HCT116 (cell line): ENCODE data around the gene DPPA3. TPM values are rescaled to one million over a fixed set of nuclear protein-coding genes. Genes with fewer than 3 reads are reported as not detected.

ENCODE experiments used
- ATAC-seq: fragments of 200-7000 bp; cut with Tn5 transposase; 2 replicates; pipeline ENCODE4 v1.9.1; 2020; ENCODE audit warnings: mild to moderate bottlenecking, moderate library complexity
- BruUV-seq: library from RNA; stranded (reverse); fragments of 400-500 nt; replicated peaks from 2 replicates; lab custom pipeline; 2021; lab: Mats Ljungman, UMichigan
- CTCF ChIA-PET: fragments of 300-600 bp; sonication (Branson Sonifier 250); formaldehyde crosslinking; loops from one replicate; lab custom pipeline; 2021; ENCODE audit warnings: antibody characterized with exemption; lab: Charles Lee
- POLR2A ChIA-PET: fragments of 300-600, 350-600 bp; sonication (Branson Sonifier 250); formaldehyde crosslinking; loops from one replicate; lab custom pipeline; 2021; ENCODE audit warnings: antibody characterized with exemption; lab: Charles Lee
- RAD21 ChIA-PET, 2 experiments: fragments of 300-600 bp; sonication (Branson Sonifier 250); formaldehyde crosslinking; loops; one replicate each; lab custom pipeline; 2023; ENCODE audit warnings: low total read pairs in 2 of 2; ENCODE audit not compliant: uncharacterized antibody in 2 of 2, unreplicated experiment in 2 of 2, low non-redundant PET in 1 of 2; lab: Charles Lee
- DNase-seq: peaks from one replicate; pipeline ENCODE4 v3.0.0-alpha.2; 2010; ENCODE audit warnings: low read depth, low spot score
- H2AFZ ChIP-seq: fragments of 200-600 bp; shearing (Covaris generic), sonication (generic); 2 replicates; pipeline ENCODE4 v1.6.1; 2017; ENCODE audit warnings: low read depth, mixed run types, mixed read lengths, antibody characterized with exemption, low read length; ENCODE audit not compliant: poor library complexity, severe bottlenecking
- H3K27ac ChIP-seq: 2 replicates; pipeline ENCODE4 v1.5.1; 2012; ENCODE audit warnings: low read depth, low read length
- H3K27me3 ChIP-seq: fragments of 200-600 bp; sonication (generic); 2 replicates; pipeline ENCODE4 v1.6.1; 2016; ENCODE audit warnings: mixed run types, low read length, mixed read lengths; ENCODE audit not compliant: insufficient read depth
- H3K36me3 ChIP-seq, 2 experiments: fragments of 200-500 bp in 1 of 2; fragments of 200-600 bp in 1 of 2; sonication (Bioruptor generic) in 1 of 2; sonication (generic) in 1 of 2; 2 replicates each; pipeline versions ENCODE4 v1.5.1 to v1.6.1; 2014 to 2016; ENCODE audit warnings: low read length in 2 of 2, inconsistent platforms in 1 of 2, mixed read lengths in 1 of 2, mixed run types in 1 of 2; ENCODE audit not compliant: insufficient read depth in 2 of 2, control insufficient read depth in 1 of 2
- H3K4me1 ChIP-seq, 2 experiments: fragments of 200-600 bp in 1 of 2; sonication (generic) in 1 of 2; 2 replicates each; pipeline versions ENCODE4 v1.5.1 to v1.6.1; 2012 to 2017; ENCODE audit warnings: low read length in 2 of 2, inconsistent platforms in 1 of 2, mild to moderate bottlenecking in 1 of 2, mixed read lengths in 1 of 2, mixed run types in 1 of 2, moderate library complexity in 1 of 2; ENCODE audit not compliant: insufficient read depth in 2 of 2, control insufficient read depth in 1 of 2
- H3K4me2 ChIP-seq: fragments of 200-600 bp; sonication (generic); 2 replicates; pipeline ENCODE4 v1.6.1; 2017; ENCODE audit warnings: mixed run types, low read length, mixed read lengths
- H3K4me3 ChIP-seq, 2 experiments: fragments of 200-600 bp in 1 of 2; sonication (generic) in 1 of 2; replicated peaks in 1 of 2; 2 replicates each; pipeline ENCODE4 v1.5.1; 2011 to 2016; ENCODE audit warnings: low read length in 2 of 2, control low read depth in 1 of 2, low read depth in 1 of 2, mild to moderate bottlenecking in 1 of 2, mixed read lengths in 1 of 2, mixed run types in 1 of 2
- H3K79me2 ChIP-seq: fragments of 200-600 bp; sonication (generic); 2 replicates; pipeline ENCODE4 v1.6.1; 2017; ENCODE audit warnings: mild to moderate bottlenecking, mixed run types, low read length, moderate library complexity, mixed read lengths; ENCODE audit not compliant: insufficient read depth
- H3K9ac ChIP-seq: fragments of 200-600 bp; sonication (generic); 2 replicates; pipeline ENCODE4 v1.6.1; 2016; ENCODE audit warnings: low read length, mixed read lengths
- H3K9me2 ChIP-seq: fragments of 200-600 bp; sonication (generic), shearing (Covaris generic); 2 replicates; pipeline ENCODE4 v1.6.1; 2017; ENCODE audit warnings: mixed run types, mild to moderate bottlenecking, moderate library complexity; ENCODE audit not compliant: insufficient read depth
- H3K9me3 ChIP-seq, 2 experiments: fragments of 200-500 bp in 1 of 2; fragments of 200-600 bp in 1 of 2; sonication (Bioruptor generic) in 1 of 2; sonication (generic) in 1 of 2; 2 replicates each; pipeline ENCODE4 v1.6.1; 2014 to 2017; ENCODE audit warnings: low read length in 2 of 2, mixed read lengths in 2 of 2, inconsistent platforms in 1 of 2, low read depth in 1 of 2, mild to moderate bottlenecking in 1 of 2, mixed run types in 1 of 2, moderate library complexity in 1 of 2; ENCODE audit not compliant: control insufficient read depth in 1 of 2, insufficient read depth in 1 of 2
- H4K20me1 ChIP-seq: fragments of 200-600 bp; sonication (generic), shearing (Covaris generic); 2 replicates; pipeline ENCODE4 v1.6.1; 2017; ENCODE audit warnings: mixed run types, mild to moderate bottlenecking, moderate library complexity; ENCODE audit not compliant: insufficient read depth
- CBX3 ChIP-seq: IDR thresholded peaks from 2 replicates; pipeline ENCODE4 v1.6.1; 2012; ENCODE audit warnings: low read depth
- CEBPB ChIP-seq: IDR thresholded peaks from 2 replicates; pipeline ENCODE4 v1.6.1; 2012; ENCODE audit warnings: low read depth
- EGR1 ChIP-seq: IDR thresholded peaks from 2 replicates; pipeline ENCODE4 v1.6.1; 2012; ENCODE audit warnings: low read depth
- ELF1 ChIP-seq: IDR thresholded peaks from 2 replicates; pipeline ENCODE4 v1.6.1; 2012; ENCODE audit warnings: low read depth, borderline replicate concordance
- EZH2 ChIP-seq: fragments of 200-600 bp; sonication (generic); IDR thresholded peaks from 2 replicates; pipeline ENCODE4 v1.6.1; 2017; ENCODE audit warnings: antibody characterized with exemption, mixed run types
- EZH2phosphoT487 ChIP-seq: fragments of 200-600 bp; IDR thresholded peaks from 2 replicates; pipeline ENCODE4 v1.6.1; 2018; ENCODE audit warnings: antibody characterized with exemption, borderline replicate concordance
- JUND ChIP-seq: IDR thresholded peaks from 2 replicates; pipeline ENCODE4 v1.6.1; 2012
- POLR2A ChIP-seq: IDR thresholded peaks from 2 replicates; pipeline ENCODE4 v1.7.0; 2011; ENCODE audit warnings: borderline replicate concordance; ENCODE audit not compliant: insufficient read depth, insufficient read length; ENCODE audit errors: extremely low read depth
- RAD21 ChIP-seq: IDR thresholded peaks from 2 replicates; pipeline ENCODE4 v1.6.1; 2012; ENCODE audit warnings: low read depth, mild to moderate bottlenecking
- SIN3A ChIP-seq: IDR thresholded peaks from 2 replicates; pipeline ENCODE4 v1.6.1; 2012; ENCODE audit warnings: low read depth
- SP1 ChIP-seq: IDR thresholded peaks from 2 replicates; pipeline ENCODE4 v1.6.1; 2012; ENCODE audit warnings: low read depth
- TCF7L2 ChIP-seq: IDR thresholded peaks from 2 replicates; pipeline ENCODE4 v1.7.0; 2011; ENCODE audit warnings: borderline replicate concordance, inconsistent platforms; ENCODE audit not compliant: insufficient read depth, insufficient read length; ENCODE audit errors: extremely low read depth
- YY1 ChIP-seq: IDR thresholded peaks from 2 replicates; pipeline ENCODE4 v1.6.1; 2011; ENCODE audit warnings: low read length, low read depth, moderate library complexity, mild to moderate bottlenecking; ENCODE audit not compliant: insufficient replicate concordance; ENCODE audit errors: extremely low read depth
- ZFX ChIP-seq: fragments of 450-650 bp; IDR thresholded peaks from 2 replicates; pipeline ENCODE4 v1.6.1; 2017
- intact Hi-C: fragments of 100-400 bp; cut with micrococcal nuclease; formaldehyde crosslinking; loops from 2 replicates; pipeline ENCODE4 v1.10.0; 2022
- total RNA-seq: library from RNA; stranded (reverse); gene quantifications from one replicate; pipeline ENCODE4 v1.2.1, GENCODE V29; 2021; ENCODE audit not compliant: unreplicated experiment
- TF ChIP-seq, protein P1 (sequence below): IDR thresholded peaks from 2 replicates; pipeline ENCODE4 v1.6.1; 2012; ENCODE audit warnings: low read depth
- TF ChIP-seq, protein P2 (sequence below): IDR thresholded peaks from 2 replicates; pipeline ENCODE4 v1.6.1; 2012
- TF ChIP-seq, protein P3 (sequence below), 3 experiments: fragments of 200-600 bp in 1 of 3; sonication (generic) in 1 of 3; IDR thresholded peaks in 2 of 3; conservative IDR thresholded peaks in 1 of 3; 2 replicates each; pipeline ENCODE4 v1.5.1; 2012 to 2017; ENCODE audit warnings: low read depth in 2 of 3, low read length in 2 of 3, antibody characterized with exemption in 1 of 3, borderline replicate concordance in 1 of 3, control low read depth in 1 of 3, mild to moderate bottlenecking in 1 of 3, mixed read lengths in 1 of 3, mixed run types in 1 of 3, moderate library complexity in 1 of 3; ENCODE audit not compliant: insufficient read depth in 1 of 3
- TF ChIP-seq, protein P4 (sequence below): IDR thresholded peaks from 2 replicates; pipeline ENCODE4 v1.6.1; 2012

DPPA3 gene
- total RNA-seq, 1 experiment from 2014 or later: not detected

DNA sequence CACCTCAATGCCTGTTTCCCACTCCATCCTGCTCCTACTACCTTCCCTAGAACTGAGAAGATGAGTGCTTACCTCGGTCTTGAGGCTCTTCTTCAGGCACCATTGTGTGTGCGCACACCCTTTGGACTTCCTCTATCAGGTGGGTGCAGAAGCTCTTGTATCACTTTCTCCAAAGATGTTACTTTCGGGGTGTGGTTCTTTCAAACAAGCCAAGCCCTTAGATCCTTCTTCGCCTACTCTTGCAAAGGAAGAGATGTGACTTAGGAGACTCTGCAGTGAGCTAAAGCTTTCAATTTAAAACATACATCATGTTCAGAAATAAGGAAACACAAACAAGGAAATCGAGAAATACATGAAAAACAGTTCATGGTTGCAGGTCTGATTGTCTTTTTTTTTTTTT is 36.0 kb downstream of the DPPA3 start, which contains the start of gene CLEC4C:
Gene CLEC4C, minus strand, starts transcription at position 130 of the 400 bp plus-strand sequence. Its CDS starts 27 bp downstream, at position 103.
- no peaks in the 10 kb centered on the region for H3K9me2 ChIP-seq
- CTCF ChIA-PET: interaction anchor here (0.7 kb wide), 2 partner anchors 485 to 1139 kb away, joined by 3 to 4 read pairs; no protein-coding TSS in a partner anchor
- no peak for ATAC-seq
- H3K79me2 ChIP-seq: no peaks in the 10 kb centered on the region
- H3K27ac ChIP-seq: no peak within 1 kb of the TSS
- no peak within 1 kb of the TSS for H3K9ac ChIP-seq
- BruUV-seq: no TSS peak
- no peak within 1 kb of the TSS for H3K4me2 ChIP-seq
- TF ChIP-seq RAD21: no peak
- no peak for TF ChIP-seq CEBPB
- no peak for TF ChIP-seq EZH2phosphoT487
- no peak for TF ChIP-seq CBX3
- TF ChIP-seq EZH2: no peak
- TF ChIP-seq ZFX: no peak
- TF ChIP-seq, protein P1, sequence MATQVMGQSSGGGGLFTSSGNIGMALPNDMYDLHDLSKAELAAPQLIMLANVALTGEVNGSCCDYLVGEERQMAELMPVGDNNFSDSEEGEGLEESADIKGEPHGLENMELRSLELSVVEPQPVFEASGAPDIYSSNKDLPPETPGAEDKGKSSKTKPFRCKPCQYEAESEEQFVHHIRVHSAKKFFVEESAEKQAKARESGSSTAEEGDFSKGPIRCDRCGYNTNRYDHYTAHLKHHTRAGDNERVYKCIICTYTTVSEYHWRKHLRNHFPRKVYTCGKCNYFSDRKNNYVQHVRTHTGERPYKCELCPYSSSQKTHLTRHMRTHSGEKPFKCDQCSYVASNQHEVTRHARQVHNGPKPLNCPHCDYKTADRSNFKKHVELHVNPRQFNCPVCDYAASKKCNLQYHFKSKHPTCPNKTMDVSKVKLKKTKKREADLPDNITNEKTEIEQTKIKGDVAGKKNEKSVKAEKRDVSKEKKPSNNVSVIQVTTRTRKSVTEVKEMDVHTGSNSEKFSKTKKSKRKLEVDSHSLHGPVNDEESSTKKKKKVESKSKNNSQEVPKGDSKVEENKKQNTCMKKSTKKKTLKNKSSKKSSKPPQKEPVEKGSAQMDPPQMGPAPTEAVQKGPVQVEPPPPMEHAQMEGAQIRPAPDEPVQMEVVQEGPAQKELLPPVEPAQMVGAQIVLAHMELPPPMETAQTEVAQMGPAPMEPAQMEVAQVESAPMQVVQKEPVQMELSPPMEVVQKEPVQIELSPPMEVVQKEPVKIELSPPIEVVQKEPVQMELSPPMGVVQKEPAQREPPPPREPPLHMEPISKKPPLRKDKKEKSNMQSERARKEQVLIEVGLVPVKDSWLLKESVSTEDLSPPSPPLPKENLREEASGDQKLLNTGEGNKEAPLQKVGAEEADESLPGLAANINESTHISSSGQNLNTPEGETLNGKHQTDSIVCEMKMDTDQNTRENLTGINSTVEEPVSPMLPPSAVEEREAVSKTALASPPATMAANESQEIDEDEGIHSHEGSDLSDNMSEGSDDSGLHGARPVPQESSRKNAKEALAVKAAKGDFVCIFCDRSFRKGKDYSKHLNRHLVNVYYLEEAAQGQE: no peak
- TF ChIP-seq JUND: no peak
- TF ChIP-seq, protein P2, sequence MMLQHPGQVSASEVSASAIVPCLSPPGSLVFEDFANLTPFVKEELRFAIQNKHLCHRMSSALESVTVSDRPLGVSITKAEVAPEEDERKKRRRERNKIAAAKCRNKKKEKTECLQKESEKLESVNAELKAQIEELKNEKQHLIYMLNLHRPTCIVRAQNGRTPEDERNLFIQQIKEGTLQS: no peak
- no peak for TF ChIP-seq ELF1
- TF ChIP-seq POLR2A: no peak
- no peak for TF ChIP-seq SIN3A
- TF ChIP-seq YY1: no peak
- no peak for TF ChIP-seq TCF7L2
- TF ChIP-seq, protein P3, sequence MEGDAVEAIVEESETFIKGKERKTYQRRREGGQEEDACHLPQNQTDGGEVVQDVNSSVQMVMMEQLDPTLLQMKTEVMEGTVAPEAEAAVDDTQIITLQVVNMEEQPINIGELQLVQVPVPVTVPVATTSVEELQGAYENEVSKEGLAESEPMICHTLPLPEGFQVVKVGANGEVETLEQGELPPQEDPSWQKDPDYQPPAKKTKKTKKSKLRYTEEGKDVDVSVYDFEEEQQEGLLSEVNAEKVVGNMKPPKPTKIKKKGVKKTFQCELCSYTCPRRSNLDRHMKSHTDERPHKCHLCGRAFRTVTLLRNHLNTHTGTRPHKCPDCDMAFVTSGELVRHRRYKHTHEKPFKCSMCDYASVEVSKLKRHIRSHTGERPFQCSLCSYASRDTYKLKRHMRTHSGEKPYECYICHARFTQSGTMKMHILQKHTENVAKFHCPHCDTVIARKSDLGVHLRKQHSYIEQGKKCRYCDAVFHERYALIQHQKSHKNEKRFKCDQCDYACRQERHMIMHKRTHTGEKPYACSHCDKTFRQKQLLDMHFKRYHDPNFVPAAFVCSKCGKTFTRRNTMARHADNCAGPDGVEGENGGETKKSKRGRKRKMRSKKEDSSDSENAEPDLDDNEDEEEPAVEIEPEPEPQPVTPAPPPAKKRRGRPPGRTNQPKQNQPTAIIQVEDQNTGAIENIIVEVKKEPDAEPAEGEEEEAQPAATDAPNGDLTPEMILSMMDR (IDR thresholded peaks at IDR 0.05 in 2 of 3, conservative IDR thresholded peaks at IDR 0.05 in 1 of 3; ENCODE audit: borderline replicate concordance in 1 of 3, insufficient read depth in 1 of 3, low read depth in 2 of 3, low read length in 2 of 3): no peak
- TF ChIP-seq EGR1: no peak
- TF ChIP-seq, protein P4, sequence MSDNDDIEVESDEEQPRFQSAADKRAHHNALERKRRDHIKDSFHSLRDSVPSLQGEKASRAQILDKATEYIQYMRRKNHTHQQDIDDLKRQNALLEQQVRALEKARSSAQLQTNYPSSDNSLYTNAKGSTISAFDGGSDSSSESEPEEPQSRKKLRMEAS: no peak
- no peak for TF ChIP-seq SP1
- no peaks in the 10 kb centered on the region for H3K36me3 ChIP-seq
- H3K4me1 ChIP-seq: no peaks in the 10 kb centered on the region
- intact Hi-C loops: no loop called here
- no peak for DNase-seq
- H2AFZ ChIP-seq: no peak within 1 kb of the TSS
- H3K4me3 ChIP-seq: no peak within 1 kb of the TSS
- H3K9me3 ChIP-seq: no peaks in the 10 kb centered on the region
- RAD21 ChIA-PET: no interaction called here
- no peaks in the 10 kb centered on the region for H3K27me3 ChIP-seq
- no peaks in the 10 kb centered on the region for H4K20me1 ChIP-seq
- POLR2A ChIA-PET: no interaction called here
